Activated gamma-delta T cell (primary cell): Measurements from ENCODE around the gene ADGRG6.

ENCODE experiments used
- DNase-seq: peaks from one replicate; lab custom pipeline; 2025; lab: John Stamatoyannopoulos, UW

Gene ADGRG6

DNA sequence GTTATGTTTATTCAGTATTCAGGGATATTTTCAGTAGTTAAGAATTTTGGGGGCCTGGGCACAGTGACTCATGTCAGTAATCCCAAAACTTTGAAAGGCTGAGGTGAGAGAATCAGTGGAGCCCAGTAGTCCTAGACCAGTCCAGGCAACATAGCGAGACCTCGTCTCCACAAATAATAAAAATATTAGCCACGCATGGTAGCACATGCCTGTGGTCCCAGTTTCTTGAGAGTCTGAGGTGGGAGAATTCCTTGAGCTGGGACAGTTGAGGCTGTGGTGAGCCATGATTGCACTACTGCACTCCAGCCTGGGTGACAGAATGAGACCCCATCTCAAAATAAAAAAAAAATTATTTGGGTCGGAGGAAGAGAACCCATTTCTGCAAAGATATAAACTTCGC lies 20.3 kb downstream of the ADGRG6 start:
- DNase-seq: no peak

DNA sequence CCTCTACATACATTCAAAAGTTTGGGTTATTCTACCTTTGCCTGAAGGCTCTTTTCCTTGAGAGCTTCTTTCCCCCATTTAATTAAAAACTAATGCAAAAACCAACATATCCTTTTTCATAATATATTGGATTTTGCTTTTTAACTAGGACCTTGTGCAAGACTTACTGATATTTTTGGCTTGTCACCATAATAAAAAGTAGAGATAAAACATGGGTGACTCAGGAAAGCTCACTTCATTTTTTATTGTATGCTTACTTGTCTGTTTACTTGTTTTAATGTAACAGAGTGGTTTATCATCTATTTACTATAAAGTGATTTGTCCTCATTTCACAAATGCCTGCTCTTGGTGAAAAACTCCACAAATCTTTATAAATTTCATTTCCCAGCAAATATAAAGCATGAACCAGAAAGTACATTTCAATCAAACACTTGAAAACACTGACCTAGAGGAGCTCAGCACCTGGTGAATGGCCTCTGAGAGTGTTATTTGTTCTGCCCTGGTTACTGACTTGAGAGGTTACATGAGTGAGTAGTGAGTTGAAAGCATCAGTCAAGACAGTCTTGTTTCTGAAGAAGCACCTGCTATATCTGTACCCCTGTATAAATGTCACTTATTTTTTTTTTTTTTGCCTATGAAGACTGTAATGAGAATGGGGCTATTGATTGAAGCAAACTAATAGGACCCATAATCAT lies 20.8 kb downstream of the ADGRG6 start:
- DNase-seq: no peak

DNA sequence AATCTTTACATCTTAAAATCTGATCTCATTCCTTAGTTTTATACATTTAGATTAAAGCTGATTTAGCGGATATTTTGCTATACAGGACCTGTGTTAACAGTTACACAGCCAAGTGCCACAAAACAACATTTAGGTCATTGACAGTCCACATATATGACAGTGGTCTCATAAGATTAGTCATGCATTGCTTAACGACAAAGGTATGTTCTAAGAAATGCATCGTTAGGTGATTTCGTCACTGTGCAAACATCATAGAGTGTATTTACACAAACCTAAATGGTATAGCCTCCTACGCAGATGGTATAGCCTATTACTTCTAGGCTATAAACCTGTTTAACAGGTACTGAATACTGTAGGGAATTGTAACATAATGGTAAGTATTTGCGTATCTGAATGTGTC lies 21.6 kb downstream of the ADGRG6 start:
- no peak for DNase-seq

DNA sequence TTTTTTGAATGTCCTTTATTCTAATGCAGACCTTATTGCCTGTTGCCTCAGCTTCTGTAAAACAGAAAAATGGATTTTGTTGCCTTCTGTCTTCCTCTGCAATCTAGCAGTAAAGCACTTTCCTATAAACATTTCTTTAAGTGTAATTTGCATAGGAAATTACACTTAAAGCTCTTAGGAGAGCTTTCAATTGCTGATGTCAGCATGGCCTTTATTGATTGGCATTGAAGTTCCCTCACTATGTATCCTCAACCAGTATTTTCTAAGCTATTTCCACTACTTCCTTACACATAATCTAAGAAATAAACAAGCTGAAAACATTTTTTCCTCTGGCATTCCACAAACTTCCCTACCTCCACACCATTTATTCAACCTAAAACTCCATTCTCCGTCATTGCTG lies 22.3 kb downstream of the ADGRG6 start:
- no peak for DNase-seq

- DNase-seq: no peak
Measured at GRCh38 chr6:142325111-142325510, 23.3 kb downstream of the ADGRG6 start.

- no peak for DNase-seq
Measured at GRCh38 chr6:142326540-142326939, 24.7 kb downstream of the ADGRG6 start.

- no peak for DNase-seq
Measured at GRCh38 chr6:142328070-142328469, 26.3 kb downstream of the ADGRG6 start.

DNA sequence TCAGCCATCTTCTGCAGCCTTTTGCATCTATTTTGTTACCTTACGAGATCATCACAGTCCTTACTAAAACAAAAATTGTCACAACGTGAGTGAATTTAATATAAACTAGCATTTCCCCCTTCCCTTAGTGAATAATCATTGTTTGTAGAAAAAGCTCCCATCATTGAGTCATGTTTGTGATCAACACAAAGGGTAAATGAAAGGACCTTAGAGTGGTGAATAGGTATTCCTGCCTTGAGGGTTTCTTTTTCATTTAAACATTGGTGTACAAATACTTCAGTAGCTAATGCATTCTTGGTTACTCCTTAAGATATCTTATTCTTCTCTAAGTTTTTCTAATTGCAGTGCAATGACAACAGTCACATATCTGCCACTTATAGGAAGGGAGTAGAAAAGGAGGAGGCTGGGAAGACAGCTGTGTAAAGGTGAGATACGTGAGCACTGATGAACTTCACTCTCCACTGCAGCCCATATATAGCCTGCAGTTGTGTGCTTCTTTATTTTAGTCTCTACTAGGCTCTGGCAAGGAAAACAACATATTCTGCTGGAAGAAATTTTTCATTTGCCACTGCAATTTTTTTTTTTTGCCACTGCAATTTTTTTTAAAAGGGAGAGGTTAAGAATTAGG lies 27.8 kb downstream of the ADGRG6 start:
- DNase-seq: no peak

GRCh38 chr6:142331075-142331551 lies 29.3 kb downstream of the ADGRG6 start:
- no peak for DNase-seq

DNA sequence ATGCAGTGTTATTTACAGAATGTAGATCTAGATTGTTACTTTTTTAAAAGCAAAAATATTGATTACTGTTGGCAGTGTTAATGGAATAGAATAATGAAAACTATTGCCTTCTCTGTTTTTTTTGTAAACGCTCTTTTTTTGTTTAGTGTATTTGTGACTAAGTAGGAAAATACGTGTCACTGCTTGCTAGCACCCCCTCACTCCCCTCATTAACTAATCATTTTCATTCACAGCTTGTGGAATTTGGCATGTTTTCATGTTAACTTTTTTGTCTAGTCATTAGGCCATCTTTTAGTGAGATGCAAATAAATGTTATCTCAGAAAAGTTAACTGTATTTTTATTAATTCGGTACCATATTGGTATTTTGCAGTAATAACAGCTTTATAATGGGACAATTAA lies 29.8 kb downstream of the ADGRG6 start:
- DNase-seq: no peak

GRCh38 chr6:142332393-142333098 lies 30.7 kb downstream of the ADGRG6 start:
- no peak for DNase-seq

- DNase-seq: no peak
Measured at GRCh38 chr6:142333431-142333830, 31.6 kb downstream of the ADGRG6 start.

GRCh38 chr6:142334294-142334693 lies 32.5 kb downstream of the ADGRG6 start:
- no peak for DNase-seq

DNA sequence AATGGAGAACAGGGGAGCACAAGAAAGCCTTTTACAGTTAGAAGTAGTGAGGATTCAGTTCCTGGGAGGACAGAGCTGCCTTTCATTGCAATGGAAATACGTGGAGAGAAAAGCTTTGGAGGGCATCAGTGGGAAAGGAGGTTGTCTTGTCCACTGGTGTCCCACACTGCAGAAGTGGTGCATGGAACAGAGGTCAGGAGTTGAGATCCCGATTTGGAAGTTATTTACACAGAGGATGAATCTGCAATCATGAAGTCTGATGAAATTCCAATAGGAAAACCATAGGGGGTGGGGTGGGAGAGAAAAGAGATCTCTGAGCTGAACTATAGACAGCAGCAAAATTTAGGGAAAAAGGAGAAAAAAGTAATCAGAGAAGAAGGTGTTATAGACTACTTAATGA lies 33.6 kb downstream of the ADGRG6 start:
- no peak for DNase-seq

GRCh38 chr6:142336183-142336582 lies 34.4 kb downstream of the ADGRG6 start:
- no peak for DNase-seq

DNA sequence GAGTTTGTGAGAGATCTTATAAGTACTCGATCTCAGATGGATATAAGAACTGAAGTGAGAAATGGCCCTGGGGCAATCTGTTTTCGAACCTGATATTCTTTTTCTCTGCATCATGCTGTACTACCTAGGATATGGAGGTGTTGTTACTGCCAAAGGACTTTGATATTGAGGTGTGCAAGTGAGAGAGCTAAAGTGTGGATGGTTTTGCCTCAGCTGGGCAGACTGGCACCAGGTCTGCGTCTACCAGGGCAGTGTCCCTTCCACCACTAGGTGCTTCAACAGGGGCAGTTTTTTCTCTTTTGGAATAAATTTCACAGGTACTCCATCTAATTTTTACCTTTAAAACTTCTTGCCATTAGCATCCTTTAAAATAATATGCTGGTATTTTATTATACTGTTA lies 35.0 kb downstream of the ADGRG6 start:
- no peak for DNase-seq

GRCh38 chr6:142339113-142339512 lies 37.3 kb downstream of the ADGRG6 start:
- no peak for DNase-seq

DNA sequence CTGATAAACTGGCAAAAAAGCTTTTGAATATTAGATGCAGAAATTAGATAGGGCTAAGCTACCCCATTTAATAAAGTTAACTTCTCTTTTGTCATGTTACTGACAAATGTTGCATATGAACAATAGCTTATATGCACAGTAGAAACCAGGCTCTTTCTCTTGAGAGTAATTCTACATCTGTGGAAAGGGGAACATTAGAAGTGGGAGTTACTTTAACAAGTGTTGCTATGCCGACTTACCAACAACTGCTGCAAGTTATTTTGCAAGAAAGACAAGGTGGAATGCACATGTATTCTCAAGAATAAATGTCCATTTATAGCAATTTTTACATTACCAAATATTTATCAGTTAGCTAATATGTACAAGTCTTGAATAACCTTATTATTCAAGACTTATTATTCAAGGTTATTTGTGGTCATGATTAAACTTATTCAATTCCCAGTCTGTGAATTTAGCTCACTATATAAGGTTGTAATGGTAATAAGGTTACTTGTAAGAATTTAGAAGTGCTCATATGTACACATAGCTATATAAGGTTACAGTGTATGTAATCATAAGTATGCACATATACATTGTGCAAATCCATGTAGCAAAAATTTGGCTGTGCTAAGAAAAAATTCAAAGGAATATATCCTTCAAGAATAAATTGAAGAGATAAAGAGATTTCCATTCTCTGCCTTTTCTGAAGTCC lies 38.3 kb downstream of the ADGRG6 start:
- DNase-seq: no peak

DNA sequence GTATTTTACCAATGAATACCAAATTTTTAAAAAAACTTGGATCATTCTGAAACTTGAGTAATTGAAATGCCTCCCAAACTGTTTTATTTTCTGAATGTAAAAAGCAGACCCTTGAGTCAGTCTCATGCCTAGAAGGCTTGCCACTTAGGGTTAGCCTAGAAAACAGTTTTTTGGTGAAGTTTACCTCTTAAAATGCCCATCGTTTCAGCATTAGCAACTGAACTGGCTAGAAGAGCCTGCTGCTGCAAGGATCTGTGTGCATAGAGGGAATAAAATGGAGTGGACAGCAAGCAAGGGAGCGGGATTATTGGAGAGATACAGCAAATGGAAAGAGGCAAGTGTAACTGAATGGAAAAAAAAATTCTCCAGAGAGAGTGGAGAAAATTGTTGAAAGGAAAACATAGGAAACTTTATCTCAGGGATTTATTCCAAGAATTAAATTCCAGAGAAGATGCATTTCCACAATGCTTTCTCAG lies 40.1 kb downstream of the ADGRG6 start:
- no peak for DNase-seq

- no peak for DNase-seq
Measured at GRCh38 chr6:142342986-142343385, 41.2 kb downstream of the ADGRG6 start.

DNA sequence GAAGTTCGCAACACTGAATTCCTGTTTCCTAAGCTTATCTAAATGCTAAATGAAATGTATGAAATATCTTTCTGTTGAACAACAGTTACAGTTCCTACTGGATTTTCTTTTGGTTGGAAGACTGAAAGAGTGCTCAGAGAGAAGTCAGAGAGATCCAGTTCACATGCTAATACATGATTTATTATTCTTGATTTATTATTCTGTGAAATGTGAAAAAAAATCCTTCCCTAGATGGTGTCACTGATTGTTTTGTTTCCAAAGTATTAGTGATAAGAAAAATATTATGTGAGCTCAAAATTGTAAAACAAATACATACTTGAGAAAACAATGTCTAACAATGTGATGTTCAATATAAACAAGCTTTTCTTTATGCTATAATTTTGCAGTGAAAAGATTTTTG lies 42.1 kb downstream of the ADGRG6 start:
- no peak for DNase-seq

DNA sequence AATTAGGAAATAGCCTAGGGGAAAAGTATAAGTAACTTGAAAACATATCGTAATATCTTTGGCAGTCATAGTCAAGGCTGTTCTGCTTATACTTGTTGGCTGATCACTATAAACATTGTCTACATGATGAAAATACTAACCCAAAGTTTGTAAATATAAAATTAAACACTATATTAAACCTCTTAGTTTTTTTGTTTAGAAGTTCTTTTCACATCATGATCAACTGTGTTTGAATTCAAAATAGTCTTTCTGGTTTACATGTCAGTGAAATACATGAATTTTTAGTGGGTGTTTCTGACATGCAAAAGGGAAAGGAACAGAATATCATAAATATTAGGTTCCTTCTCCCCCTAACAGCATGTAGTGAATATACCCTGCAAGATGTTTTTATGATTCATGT lies 43.5 kb downstream of the ADGRG6 start:
- DNase-seq: no peak
